ENCODE data around the gene PKNOX2. TPM values are rescaled to one million over a fixed set of nuclear protein-coding genes. Genes with fewer than 3 reads are reported as not detected.

PKNOX2 gene
- total RNA-seq, 4 donors from 2014 or later: 1.2 to 5.7 (median 2.2) TPM

- Histone ChIP-seq H3K36me3 (no peaks in the 10 kb centered on the region), H3K9me3 (no peaks in the 10 kb centered on the region), H3K4me3 (no peak overlapping the region), H3K27me3 (no peaks in the 10 kb centered on the region), H3K4me1 (peaks cover 0 to 32% (median 0%) of the 10 kb centered on the region in 3 donors), H3K27ac (no peak overlapping the region)
- TF ChIP-seq CTCF (IDR thresholded peaks at IDR 0.05) (no peak), POLR2AphosphoS5 (IDR thresholded peaks at IDR 0.05) (no peak), POLR2A (IDR thresholded peaks at IDR 0.05) (no peak), EP300 (IDR thresholded peaks at IDR 0.05) (no peak)
- ATAC-seq: no peak
- 83 to 86% methylated on average over 8 to 9 of the region's 9 CpGs for WGBS, 2 donors (ENCODE audit: low coverage in 1 of 2)
These were observed 14.8 kb downstream of the PKNOX2 start for GRCh38 chr11:125179346-125179745.

- Histone ChIP-seq H3K4me3 (no peak overlapping the region), H3K36me3 (no peaks in the 10 kb centered on the region), H3K27ac (no peak overlapping the region), H3K27me3 (no peaks in the 10 kb centered on the region), H3K9me3 (no peaks in the 10 kb centered on the region), H3K4me1 (peaks cover 0 to 32% (median 0%) of the 10 kb centered on the region in 3 donors)
- ATAC-seq: no peak
- no peak for TF ChIP-seq CTCF (IDR thresholded peaks at IDR 0.05)
- TF ChIP-seq POLR2AphosphoS5 (IDR thresholded peaks at IDR 0.05): no peak
- no peak for TF ChIP-seq EP300 (IDR thresholded peaks at IDR 0.05)
- no peak for TF ChIP-seq POLR2A (IDR thresholded peaks at IDR 0.05)
- 67 to 71% methylated on average over 9 to 11 of the region's 11 CpGs for WGBS, 2 donors (ENCODE audit: low coverage in 1 of 2)
These were observed 15.3 kb downstream of the PKNOX2 start for GRCh38 chr11:125179895-125180294.

GRCh38 chr11:125180413-125181305 lies 16.1 kb downstream of the PKNOX2 start:
- Histone ChIP-seq H3K36me3 (no peaks in the 10 kb centered on the region), H3K4me1 (peaks cover 0 to 32% (median 0%) of the 10 kb centered on the region in 3 donors), H3K27me3 (no peaks in the 10 kb centered on the region), H3K27ac (no peak overlapping the region), H3K4me3 (no peak overlapping the region), H3K9me3 (no peaks in the 10 kb centered on the region)
- TF ChIP-seq POLR2AphosphoS5 (IDR thresholded peaks at IDR 0.05) (no peak), EP300 (IDR thresholded peaks at IDR 0.05) (no peak), CTCF (IDR thresholded peaks at IDR 0.05) (no peak), POLR2A (IDR thresholded peaks at IDR 0.05) (no peak)
- 63 to 68% methylated on average over 3 to 4 of the region's 6 CpGs for WGBS, 2 donors (ENCODE audit: low coverage in 1 of 2)
- ATAC-seq: no peak

- no peak overlapping the region for H3K4me3 ChIP-seq
- H3K36me3 ChIP-seq: no peaks in the 10 kb centered on the region
- peaks cover 0 to 10% (median 0%) of the 10 kb centered on the region in 3 donors for H3K9me3 ChIP-seq
- TF ChIP-seq POLR2A (IDR thresholded peaks at IDR 0.05) (no peak), POLR2AphosphoS5 (IDR thresholded peaks at IDR 0.05) (no peak)
- no peak for ATAC-seq
- H3K27me3 ChIP-seq: no peaks in the 10 kb centered on the region
- H3K4me1 ChIP-seq: peaks cover 0 to 32% (median 0%) of the 10 kb centered on the region in 3 donors
- no peak overlapping the region for H3K27ac ChIP-seq
These were observed 18.0 kb downstream of the PKNOX2 start for GRCh38 chr11:125182573-125182972.

- TF ChIP-seq POLR2A (IDR thresholded peaks at IDR 0.05) (no peak), POLR2AphosphoS5 (IDR thresholded peaks at IDR 0.05) (no peak), EP300 (IDR thresholded peaks at IDR 0.05) (no peak), CTCF (IDR thresholded peaks at IDR 0.05) (no peak)
- WGBS, 2 donors (ENCODE audit: low coverage in 1 of 2): 57 to 88% methylated on average over 1 of the region's 1 CpG
- no peak for ATAC-seq
- Histone ChIP-seq H3K27ac (no peak overlapping the region), H3K27me3 (no peaks in the 10 kb centered on the region), H3K9me3 (peaks cover 0 to 13% (median 0%) of the 10 kb centered on the region in 3 donors), H3K36me3 (no peaks in the 10 kb centered on the region), H3K4me1 (peaks cover 0 to 32% (median 0%) of the 10 kb centered on the region in 3 donors), H3K4me3 (no peak overlapping the region)
These were observed 19.1 kb downstream of the PKNOX2 start for GRCh38 chr11:125183641-125184040.

Data from gastroesophageal sphincter (tissue), 4 donors.